GM23248 (cell line): ENCODE measurements around the gene ZBTB20. TPM values are rescaled to one million over a fixed set of nuclear protein-coding genes. Genes with fewer than 3 reads are reported as not detected.
A peak's percentile ranks its signal among the peaks of the same experiment; 100 is the strongest.

ENCODE experiments used
- DNase-seq: peaks from one replicate; pipeline ENCODE4 v3.0.0-alpha.2; 2015
- H2AFZ ChIP-seq: fragments of 200-600 bp; sonication (generic); 2 replicates; pipeline ENCODE4 v1.6.1; 2016; ENCODE audit warnings: antibody characterized with exemption
- H3F3A ChIP-seq: fragments of 200-600 bp; sonication (generic); 2 replicates; pipeline ENCODE4 v1.6.1; 2016; ENCODE audit warnings: mild to moderate bottlenecking, antibody characterized with exemption, mixed run types; ENCODE audit not compliant: insufficient read depth
- H3K27ac ChIP-seq: fragments of 200-600 bp; sonication (generic); 2 replicates; pipeline ENCODE4 v1.5.1; 2016; ENCODE audit warnings: mild to moderate bottlenecking
- H3K27me3 ChIP-seq: fragments of 200-600 bp; sonication (generic); replicated peaks from 2 replicates; pipeline ENCODE4 v1.6.1; 2016; ENCODE audit warnings: mild to moderate bottlenecking; ENCODE audit not compliant: insufficient read depth
- H3K36me3 ChIP-seq: fragments of 200-600 bp; sonication (generic); 2 replicates; pipeline ENCODE4 v1.6.1; 2016; ENCODE audit warnings: low read depth, mild to moderate bottlenecking
- H3K4me1 ChIP-seq: fragments of 200-600 bp; sonication (generic); 2 replicates; pipeline ENCODE4 v1.6.1; 2016; ENCODE audit warnings: mild to moderate bottlenecking; ENCODE audit not compliant: insufficient read depth
- H3K4me2 ChIP-seq: fragments of 200-600 bp; sonication (generic); one replicate; pipeline ENCODE4 v1.6.1; 2016; ENCODE audit warnings: mild to moderate bottlenecking; ENCODE audit not compliant: unreplicated experiment
- H3K4me3 ChIP-seq: fragments of 200-600 bp; sonication (generic); 2 replicates; pipeline ENCODE4 v1.5.1; 2016; ENCODE audit warnings: mild to moderate bottlenecking
- H3K79me2 ChIP-seq: fragments of 200-600 bp; sonication (generic); 2 replicates; pipeline ENCODE4 v1.6.1; 2016; ENCODE audit warnings: mild to moderate bottlenecking; ENCODE audit not compliant: insufficient read depth
- H3K9ac ChIP-seq: fragments of 200-600 bp; sonication (generic); 2 replicates; pipeline ENCODE4 v1.6.1; 2016; ENCODE audit warnings: mild to moderate bottlenecking
- H3K9me2 ChIP-seq: fragments of 200-600 bp; sonication (generic); 2 replicates; pipeline ENCODE4 v1.6.1; 2016; ENCODE audit warnings: mixed run types, mild to moderate bottlenecking, moderate library complexity; ENCODE audit not compliant: insufficient read depth
- H3K9me3 ChIP-seq: fragments of 200-600 bp; sonication (generic); one replicate; pipeline ENCODE4 v1.6.1; 2017; ENCODE audit warnings: low read depth
- H4K20me1 ChIP-seq: fragments of 200-600 bp; sonication (generic); 2 replicates; pipeline ENCODE4 v1.6.0; 2016; ENCODE audit not compliant: insufficient read depth
- EZH2 ChIP-seq: fragments of 200-600 bp; sonication (generic); IDR thresholded peaks from 2 replicates; pipeline ENCODE4 v1.6.1; 2018; ENCODE audit warnings: antibody characterized with exemption, mild to moderate bottlenecking; ENCODE audit not compliant: insufficient read depth, poor library complexity, severe bottlenecking
- EZH2phosphoT487 ChIP-seq: fragments of 200-600 bp; sonication (generic); IDR thresholded peaks from 2 replicates; pipeline ENCODE4 v1.6.1; 2018; ENCODE audit warnings: antibody characterized with exemption, moderate library complexity, mild to moderate bottlenecking, low read depth; ENCODE audit not compliant: insufficient read depth
- WGBS, 2 experiments: methylation state at CpG; one replicate each; pipeline ENCODE4 v1.1.6; 2015 to 2017; ENCODE audit warnings: low lambda C conversion rate in 2 of 2, low coverage in 1 of 2; ENCODE audit errors: missing lambda C conversion rate in 2 of 2; 5-methylcytosine and 5-hydroxymethylcytosine counted together
- in situ Hi-C: fragments of 300-500 bp; cut with MboI; formaldehyde crosslinking; loops from 2 replicates; pipeline ENCODE4 v1.15.0; 2020
- polyA plus RNA-seq: library from polyadenylated mRNA; unstranded; fragments of >200 nt; fragmentation: Nextera tagmentation; extraction: Ambion mirVana; gene quantifications from 2 replicates; pipeline ENCODE4 v1.2.1, GENCODE V29; 2016
- total RNA-seq: library from RNA; depleted of rRNA; stranded (reverse); fragments of >200 nt; shearing (Covaris generic); gene quantifications from 2 replicates; pipeline ENCODE4 v1.2.3, GENCODE V29; 2014

ZBTB20 gene
- total and polyA plus RNA-seq, 2 experiments from 2014 or later, result 9.2 to 12.2 TPM

DNA sequence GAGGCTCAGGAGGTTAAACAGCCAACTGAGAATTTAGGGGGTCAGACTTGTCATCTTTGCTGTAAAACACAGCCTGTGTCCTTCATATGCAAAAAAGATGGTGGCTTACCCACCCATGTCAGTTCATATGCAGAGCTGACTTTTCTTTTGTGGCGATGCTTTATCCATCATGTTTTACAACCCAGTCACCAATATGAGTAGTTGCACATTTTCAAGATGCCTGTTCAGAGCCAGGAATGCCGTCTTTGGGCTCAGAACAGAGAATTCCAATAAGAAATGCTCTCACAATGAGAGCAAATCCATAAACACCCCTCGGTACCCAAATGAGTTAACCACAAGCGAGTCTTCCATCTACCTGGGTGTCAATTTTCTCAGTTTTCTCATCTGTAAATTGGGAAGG lies 769.7 kb downstream of the ZBTB20 start:
- Histone ChIP-seq H3K9ac (no peak overlapping the region), H3K79me2 (no peaks in the 10 kb centered on the region), H3K36me3 (no peaks in the 10 kb centered on the region), H3K9me2 (no peaks in the 10 kb centered on the region), H3K4me1 (peaks cover 48% of the 10 kb centered on the region), H4K20me1 (no peaks in the 10 kb centered on the region), H2AFZ (no peak overlapping the region), H3K27ac (no peak overlapping the region; the same call in 1 of the 2 replicates), H3K27me3 (no peaks in the 10 kb centered on the region), H3F3A (peaks cover 39% of the 10 kb centered on the region), H3K9me3 (no peaks in the 10 kb centered on the region), H3K4me3 (no peak overlapping the region), H3K4me2 (no peak overlapping the region)
- 49 to 65% methylated on average over 4 of the region's 4 CpGs for WGBS, 2 experiments
- no peak for TF ChIP-seq EZH2phosphoT487
- TF ChIP-seq EZH2, result no peak
- in situ Hi-C loops, result no loop called here
- no peak for DNase-seq

DNA sequence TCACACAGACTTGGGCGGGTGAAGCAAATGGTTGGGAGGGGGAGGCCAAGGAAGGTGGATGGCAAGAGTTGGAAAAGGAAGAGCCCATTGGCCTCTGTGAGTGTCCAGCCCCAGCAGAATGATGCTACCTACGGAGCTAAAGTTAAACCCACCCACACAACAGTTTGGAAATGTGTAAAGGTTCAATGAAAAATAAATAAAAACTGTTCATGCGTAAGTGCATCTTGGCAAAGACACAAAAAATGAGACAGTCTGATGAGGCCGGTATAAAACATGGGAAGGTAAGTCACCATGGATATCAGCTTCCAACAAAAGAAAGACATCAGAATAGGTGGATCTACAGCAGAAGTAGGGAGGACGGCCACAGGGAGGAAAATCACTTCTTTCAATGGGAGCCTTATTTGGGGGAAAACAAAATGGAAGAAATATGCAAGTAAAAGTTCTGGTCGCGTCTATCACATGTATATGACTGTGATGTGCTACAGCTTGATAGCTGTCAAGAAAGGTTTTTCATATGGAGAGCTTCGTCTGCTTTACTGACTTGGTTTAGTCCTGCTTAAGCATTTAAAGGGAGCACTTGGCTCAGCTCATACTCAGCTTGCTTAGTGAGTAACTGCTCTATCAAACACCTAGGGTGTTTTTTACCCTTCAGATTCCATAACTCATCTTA lies 770.4 kb downstream of the ZBTB20 start:
- H3K9ac ChIP-seq, result peak overlapping the region; percentile 56; the same call in 1 of the 2 replicates
- H3K9me2 ChIP-seq, result no peaks in the 10 kb centered on the region
- in situ Hi-C loops, result no loop called here
- no peaks in the 10 kb centered on the region for H4K20me1 ChIP-seq
- peak overlapping the region; percentile 75 for H2AFZ ChIP-seq
- no peaks in the 10 kb centered on the region for H3K36me3 ChIP-seq
- TF ChIP-seq EZH2phosphoT487 (no peak), EZH2 (no peak)
- no peaks in the 10 kb centered on the region for H3K27me3 ChIP-seq
- no peak overlapping the region for H3K4me3 ChIP-seq
- peak; percentile 21 for DNase-seq
- peak overlapping the region; percentile 59 for H3K4me2 ChIP-seq
- H3K27ac ChIP-seq, result peak overlapping the region; percentile 53
- H3K4me1 ChIP-seq, result peaks cover 48% of the 10 kb centered on the region
- no peaks in the 10 kb centered on the region for H3K79me2 ChIP-seq
- 66 to 68% methylated on average over 8 of the region's 8 CpGs for WGBS, 2 experiments
- H3K9me3 ChIP-seq, result no peaks in the 10 kb centered on the region
- H3F3A ChIP-seq, result peaks cover 39% of the 10 kb centered on the region

DNA sequence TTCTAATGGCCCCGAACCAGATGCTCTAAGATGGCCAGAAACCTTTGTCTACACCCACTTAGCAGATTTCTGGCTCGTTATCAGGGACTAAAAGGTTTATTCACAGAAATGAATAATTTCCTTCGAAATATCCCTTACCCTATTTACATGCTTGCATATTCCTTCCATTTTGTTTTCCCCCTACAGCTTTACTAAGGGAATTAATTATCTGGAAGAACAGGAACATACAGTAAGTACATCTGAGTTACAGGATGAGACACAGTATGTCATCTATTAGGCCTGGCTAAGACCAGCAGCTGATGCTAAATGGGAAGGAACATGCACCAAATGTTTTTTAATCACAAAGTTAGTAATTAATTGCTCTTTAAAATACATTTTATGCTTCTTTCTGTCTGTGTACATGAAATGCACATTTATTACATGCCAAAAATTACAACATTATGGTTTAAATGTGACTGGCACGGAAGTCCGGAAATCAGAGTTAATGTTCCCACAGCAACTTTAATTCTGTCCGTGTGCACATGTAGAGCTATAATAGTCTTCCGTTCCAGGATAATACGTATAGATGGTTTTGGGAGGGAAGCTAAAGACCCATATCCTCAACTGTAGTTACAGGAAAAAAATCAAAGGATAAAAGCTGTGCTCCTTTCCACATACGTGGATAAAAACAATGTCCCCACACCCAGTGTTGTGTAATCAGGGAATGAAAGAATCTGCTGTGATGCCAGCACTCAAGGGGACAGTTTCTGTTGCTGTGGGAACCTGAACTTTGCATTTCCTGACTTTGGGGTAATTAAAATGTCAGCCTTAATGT lies 771.3 kb downstream of the ZBTB20 start:
- Histone ChIP-seq H3K9me2 (no peaks in the 10 kb centered on the region), H2AFZ (peak overlapping the region; percentile 75), H3K79me2 (no peaks in the 10 kb centered on the region), H3K4me1 (peaks cover 41% of the 10 kb centered on the region), H3F3A (peaks cover 31% of the 10 kb centered on the region), H3K27ac (peak overlapping the region; percentile 53), H3K36me3 (no peaks in the 10 kb centered on the region), H3K4me3 (no peak overlapping the region), H3K9me3 (no peaks in the 10 kb centered on the region), H3K4me2 (peak overlapping the region; percentile 59), H3K27me3 (no peaks in the 10 kb centered on the region), H4K20me1 (no peaks in the 10 kb centered on the region), H3K9ac (peak overlapping the region; percentile 56)
- no peak for TF ChIP-seq EZH2
- TF ChIP-seq EZH2phosphoT487, result no peak
- in situ Hi-C loops, result no loop called here
- DNase-seq, result peak; percentile 62
- 27 to 33% methylated on average over 9 of the region's 9 CpGs for WGBS, 2 experiments

DNA sequence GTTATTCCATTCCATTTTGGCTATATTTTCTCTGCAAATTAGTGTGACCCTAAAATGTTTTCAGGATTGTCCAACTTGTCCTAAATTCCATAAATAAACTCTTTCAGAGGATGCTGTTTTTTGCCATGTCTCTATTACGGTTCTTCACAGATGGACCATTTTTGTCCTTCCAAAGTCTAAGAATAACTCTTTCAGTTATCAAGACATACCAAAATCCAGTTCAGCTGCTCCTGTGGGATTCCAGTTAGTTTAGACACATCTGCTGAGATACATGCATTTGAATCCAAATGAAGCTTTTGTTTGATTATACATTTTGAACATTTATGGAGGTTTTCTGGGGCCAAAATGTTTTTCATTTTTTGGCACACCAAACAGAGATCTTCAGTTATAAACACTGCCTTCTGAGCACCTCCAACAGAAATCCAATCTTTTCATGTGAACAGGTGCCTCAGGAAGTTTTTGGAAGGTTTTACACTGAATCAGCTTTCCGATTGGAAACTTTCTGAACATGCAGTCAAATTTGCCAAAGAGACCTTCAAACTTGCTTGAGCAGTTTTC lies 772.6 kb downstream of the ZBTB20 start:
- Histone ChIP-seq H3F3A (peaks cover 20% of the 10 kb centered on the region), H3K4me2 (no peak overlapping the region), H3K27me3 (no peaks in the 10 kb centered on the region), H3K9ac (no peak overlapping the region), H3K9me2 (no peaks in the 10 kb centered on the region), H3K9me3 (no peaks in the 10 kb centered on the region), H3K4me1 (peaks cover 28% of the 10 kb centered on the region), H4K20me1 (no peaks in the 10 kb centered on the region), H3K36me3 (no peaks in the 10 kb centered on the region), H3K79me2 (no peaks in the 10 kb centered on the region), H3K27ac (no peak overlapping the region), H3K4me3 (no peak overlapping the region), H2AFZ (no peak overlapping the region)
- 90 to 94% methylated on average over 2 of the region's 2 CpGs for WGBS, 2 experiments
- TF ChIP-seq EZH2, result no peak
- no peak for TF ChIP-seq EZH2phosphoT487
- DNase-seq, result no peak
- in situ Hi-C loops, result loop anchor here (25.0 kb wide), 2 partner anchors 1063 to 1438 kb away; no protein-coding TSS in a partner anchor
